NCI-H1694 (cell line): ENCODE data around the gene TMEM30A.

Experiments used
- DNase-seq: peaks from one replicate; lab custom pipeline; 2025; lab: John Stamatoyannopoulos, UW

TMEM30A gene

GRCh38 chr6:75284632-75285282, at the start of gene TMEM30A:
TMEM30A (minus strand) TSS chr6:75284792; CDS start chr6:75284638, 154 bp downstream.
- peak; percentile 96 for DNase-seq

- no peak for DNase-seq
Observed at GRCh38 chr6:75333676-75334200, 49.1 kb upstream of the TMEM30A start.

- DNase-seq = no peak
Observed at GRCh38 chr6:75331151-75331550, 46.6 kb upstream of the TMEM30A start.

- no peak for DNase-seq
Observed at GRCh38 chr6:75329703-75330102, 45.1 kb upstream of the TMEM30A start.

GRCh38 chr6:75327807-75328206, 43.2 kb upstream of the TMEM30A start:
- no peak for DNase-seq

GRCh38 chr6:75326557-75327258, 42.1 kb upstream of the TMEM30A start:
- DNase-seq = no peak

- DNase-seq = no peak
Observed at GRCh38 chr6:75318900-75319299, 34.3 kb upstream of the TMEM30A start.

- DNase-seq = no peak
Observed at GRCh38 chr6:75317503-75318206, 33.1 kb upstream of the TMEM30A start.

GRCh38 chr6:75315978-75316377, 31.4 kb upstream of the TMEM30A start:
- DNase-seq = no peak

GRCh38 chr6:75308250-75308988, 23.8 kb upstream of the TMEM30A start:
- DNase-seq = no peak

GRCh38 chr6:75307364-75308004, 22.9 kb upstream of the TMEM30A start:
- DNase-seq = no peak

GRCh38 chr6:75306064-75306463, 21.5 kb upstream of the TMEM30A start:
- DNase-seq = no peak

- DNase-seq = no peak
Observed at GRCh38 chr6:75305573-75305972, 21.0 kb upstream of the TMEM30A start.

- DNase-seq = no peak
Observed at GRCh38 chr6:75302280-75302679, 17.7 kb upstream of the TMEM30A start.

- no peak for DNase-seq
Observed at GRCh38 chr6:75301537-75301936, 16.9 kb upstream of the TMEM30A start.

- DNase-seq = no peak
Observed at GRCh38 chr6:75301088-75301487, 16.5 kb upstream of the TMEM30A start.

- DNase-seq = no peak
Observed at GRCh38 chr6:75300531-75300855, 15.9 kb upstream of the TMEM30A start.

- DNase-seq = no peak
Observed at GRCh38 chr6:75299801-75300530, 15.4 kb upstream of the TMEM30A start.

- DNase-seq = peak; percentile 63
Observed at GRCh38 chr6:75296811-75297779, 12.5 kb upstream of the TMEM30A start.

GRCh38 chr6:75292555-75292954, 8.0 kb upstream of the TMEM30A start:
- no peak for DNase-seq
